Measurements from ENCODE around the gene PLCXD1.
"Not testable (repeated sequence)": the region's sequence is repeated elsewhere in the genome, so short reads cannot be mapped to it uniquely, and the experiment has no call there.

The PLCXD1 gene

GRCh38 chrX:292900-293897, 12.0 kb downstream of the PLCXD1 start:
- no peak for DNase-seq (ENCODE audit: low read depth in 2 of 2)

- DNase-seq (ENCODE audit: low read depth in 2 of 2) = no peak
These were observed 14.0 kb downstream of the PLCXD1 start for GRCh38 chrX:295136-295535.

- DNase-seq (ENCODE audit: low read depth in 2 of 2) = no peak
These were observed 17.8 kb downstream of the PLCXD1 start for GRCh38 chrX:298993-299392.

- DNase-seq (ENCODE audit: low read depth in 2 of 2) = no peak
These were observed 19.2 kb downstream of the PLCXD1 start for GRCh38 chrX:300334-300733.

- DNase-seq (ENCODE audit: low read depth in 2 of 2) = no peak
These were observed 21.8 kb downstream of the PLCXD1 start for GRCh38 chrX:302975-303374.

GRCh38 chrX:305781-306613, 24.8 kb downstream of the PLCXD1 start:
- not testable (repeated sequence) for DNase-seq (ENCODE audit: low read depth in 2 of 2)

- not testable (repeated sequence) for DNase-seq (ENCODE audit: low read depth in 2 of 2)
These were observed 25.6 kb downstream of the PLCXD1 start for GRCh38 chrX:306614-307251.

- DNase-seq (ENCODE audit: low read depth in 2 of 2) = no peak
These were observed 26.3 kb downstream of the PLCXD1 start for GRCh38 chrX:307261-308111.

GRCh38 chrX:308821-309520, 27.8 kb downstream of the PLCXD1 start:
- no peak for DNase-seq (ENCODE audit: low read depth in 2 of 2)

- DNase-seq (ENCODE audit: low read depth in 2 of 2) = no peak
These were observed 29.5 kb downstream of the PLCXD1 start for GRCh38 chrX:310621-311155.

GRCh38 chrX:311156-312129, 30.3 kb downstream of the PLCXD1 start:
- no peak for DNase-seq (ENCODE audit: low read depth in 2 of 2)

GRCh38 chrX:312621-313331, 31.6 kb downstream of the PLCXD1 start:
- DNase-seq (ENCODE audit: low read depth in 2 of 2) = no peak

- DNase-seq (ENCODE audit: low read depth in 2 of 2) = no peak
These were observed 32.4 kb downstream of the PLCXD1 start for GRCh38 chrX:313546-313945.

- DNase-seq (ENCODE audit: low read depth in 2 of 2) = no peak
These were observed 32.9 kb downstream of the PLCXD1 start for GRCh38 chrX:314049-314448.

- no peak for DNase-seq (ENCODE audit: low read depth in 2 of 2)
These were observed 33.8 kb downstream of the PLCXD1 start for GRCh38 chrX:314781-315595.

- no peak for DNase-seq (ENCODE audit: low read depth in 2 of 2)
These were observed 35.5 kb downstream of the PLCXD1 start for GRCh38 chrX:316351-317325.
